GM12801 (cell line): ENCODE data around the gene ADAD2.

Source experiments
- CTCF ChIP-seq: IDR thresholded peaks from one replicate; pipeline ENCODE4 v1.5.1; 2011; ENCODE audit warnings: control low read depth; ENCODE audit not compliant: insufficient read length; ENCODE audit errors: extremely low read depth

ADAD2 gene

GRCh38 chr16:84178146-84178765, 12.7 kb upstream of the ADAD2 start:
- TF ChIP-seq CTCF: no peak

GRCh38 chr16:84178892-84179611, 11.9 kb upstream of the ADAD2 start:
- TF ChIP-seq CTCF: no peak

DNA sequence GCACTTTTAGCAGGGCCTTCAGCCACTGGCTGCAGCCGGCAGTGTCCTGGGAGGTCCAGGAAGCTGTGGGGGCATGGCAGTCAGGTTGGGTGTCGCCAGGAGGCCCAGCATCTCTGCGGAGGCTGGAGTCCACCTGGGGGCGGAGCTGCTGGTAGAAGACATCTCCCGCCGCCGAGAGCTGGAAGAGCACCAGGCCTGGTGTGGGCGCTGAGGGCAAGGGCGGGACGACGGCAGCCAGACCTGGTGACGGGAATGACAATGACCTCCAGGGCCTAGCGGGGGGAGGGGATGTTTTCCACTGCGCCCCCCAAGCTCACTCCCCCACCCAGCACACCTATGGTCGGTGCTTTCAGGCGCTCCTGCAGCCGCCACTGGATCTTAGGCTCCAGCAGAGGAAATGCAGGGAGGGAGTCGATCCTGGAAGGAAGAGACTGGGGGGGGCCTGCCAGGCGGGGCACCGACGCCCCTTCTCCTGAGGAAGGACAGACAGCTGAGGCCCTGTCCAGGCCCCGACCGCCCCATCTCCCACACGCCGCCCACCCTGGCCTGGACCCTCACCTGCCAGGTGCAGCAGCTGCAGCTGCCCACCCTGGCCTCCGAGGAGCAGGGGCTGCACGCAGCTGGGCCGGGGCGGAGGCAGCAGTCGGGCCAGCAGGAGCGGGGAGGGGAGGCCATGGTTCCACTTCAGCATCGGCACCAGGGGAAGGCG, 11.2 kb upstream of the ADAD2 start:
- TF ChIP-seq CTCF: no peak

DNA sequence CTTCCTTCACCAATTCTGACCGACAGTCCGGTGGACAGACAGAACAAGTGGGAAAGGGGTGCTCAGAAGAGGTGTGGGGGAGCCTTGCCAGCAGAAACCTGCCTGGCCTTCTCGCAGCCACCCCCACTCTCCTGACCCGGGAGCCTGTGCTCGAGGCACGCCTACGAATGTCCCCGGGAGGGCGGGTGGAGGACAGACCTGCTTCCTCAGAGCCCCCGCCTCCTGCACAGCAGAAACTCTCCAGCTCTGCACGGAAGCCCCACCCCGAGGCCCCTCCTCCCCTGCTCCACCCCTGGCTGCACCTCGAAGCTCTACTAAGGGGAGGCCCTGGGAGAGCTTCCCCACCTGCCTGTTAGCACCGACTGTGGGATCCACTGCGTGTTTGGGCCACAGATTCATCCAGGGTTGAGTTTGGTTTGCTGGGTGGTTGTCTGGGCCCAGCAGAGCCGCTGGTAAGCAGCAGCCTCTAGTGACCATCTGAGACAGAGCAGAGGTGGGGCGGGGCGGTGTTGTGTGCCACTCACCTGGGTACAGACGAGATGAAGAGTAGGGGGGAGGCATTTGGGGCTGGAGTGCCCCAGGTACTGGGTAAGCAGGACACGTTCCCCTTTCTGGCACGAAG, 10.3 kb upstream of the ADAD2 start:
- no peak for TF ChIP-seq CTCF

GRCh38 chr16:84181144-84181915, 9.6 kb upstream of the ADAD2 start:
- no peak for TF ChIP-seq CTCF

GRCh38 chr16:84182104-84182503, 8.9 kb upstream of the ADAD2 start:
- no peak for TF ChIP-seq CTCF
